Inflammatory macrophage treated with lipopolysaccharide for 4 hours (primary cell): ENCODE data around the gene VCL.
"Not testable (repeated sequence)": the region's sequence is repeated elsewhere in the genome, so short reads cannot be mapped to it uniquely, and the experiment has no call there.

Source experiments
- DNase-seq: peaks from one replicate; pipeline ENCODE4 v3.0.0-alpha.2; 2020

The VCL gene

DNA sequence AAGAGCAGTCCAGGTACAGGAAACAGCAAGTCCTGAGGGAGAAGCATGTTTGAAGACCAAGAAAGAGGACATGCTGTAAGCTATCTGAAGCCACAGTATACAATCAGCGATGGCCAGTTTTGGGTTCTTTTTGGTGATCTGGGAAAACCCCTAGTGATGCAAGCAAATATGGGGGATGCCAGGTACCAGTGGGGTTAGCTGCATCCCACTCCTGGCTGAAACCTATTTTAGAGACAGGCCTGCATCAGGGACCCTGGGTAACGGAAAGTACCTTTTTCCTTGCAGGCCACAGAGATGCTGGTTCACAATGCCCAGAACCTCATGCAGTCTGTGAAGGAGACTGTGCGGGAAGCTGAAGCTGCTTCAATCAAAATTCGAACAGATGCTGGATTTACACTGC lies 119.8 kb downstream of the VCL start:
- DNase-seq, result no peak

DNA sequence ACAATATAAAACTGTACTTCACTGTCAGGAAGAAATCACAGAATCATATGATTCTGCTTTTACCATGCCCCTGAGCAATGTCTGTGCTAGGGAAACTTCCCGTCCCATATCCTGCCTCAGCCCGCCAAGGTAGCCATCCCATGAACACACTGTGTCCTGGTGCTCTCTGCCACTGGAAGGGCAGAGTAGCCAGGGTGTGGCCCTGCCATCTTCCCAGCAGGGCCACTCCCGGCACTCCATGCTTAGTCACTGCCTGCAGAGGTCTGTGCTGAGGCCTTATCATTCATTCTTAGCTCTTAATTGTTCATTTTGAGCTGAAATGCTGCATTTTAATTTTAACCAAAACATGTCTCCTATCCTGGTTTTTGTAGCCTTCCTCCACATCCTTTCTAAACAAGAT lies 120.9 kb downstream of the VCL start:
- DNase-seq, result no peak

DNA sequence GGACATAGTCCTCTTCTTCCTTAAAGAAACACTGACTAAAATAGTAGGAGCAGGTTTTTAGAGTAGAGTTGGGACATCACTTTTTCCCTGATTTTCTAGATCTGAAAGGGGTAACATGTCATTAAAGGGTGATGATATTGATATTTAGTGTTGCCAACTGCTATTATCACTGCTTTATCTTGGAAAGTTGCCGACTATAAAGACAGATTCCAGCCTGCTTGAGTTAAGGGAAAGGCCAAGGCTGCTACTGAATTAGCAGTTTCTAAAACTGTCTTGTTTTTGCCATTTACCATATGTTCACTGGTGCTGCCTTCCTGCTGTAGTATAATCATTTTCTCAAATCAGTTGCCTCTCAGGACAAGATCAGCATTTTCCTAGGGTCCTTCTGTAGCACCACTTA lies 123.0 kb downstream of the VCL start:
- DNase-seq, result no peak

GRCh38 chr10:74121368-74121767 lies 123.5 kb downstream of the VCL start:
- no peak for DNase-seq

- no peak for DNase-seq
Observed at GRCh38 chr10:74122060-74122459, 124.1 kb downstream of the VCL start.

- peak; percentile 30 for DNase-seq
Observed at GRCh38 chr10:74123081-74123480, 125.2 kb downstream of the VCL start.

- DNase-seq, result no peak
Observed at GRCh38 chr10:74133923-74134820, 136.3 kb downstream of the VCL start.

DNA sequence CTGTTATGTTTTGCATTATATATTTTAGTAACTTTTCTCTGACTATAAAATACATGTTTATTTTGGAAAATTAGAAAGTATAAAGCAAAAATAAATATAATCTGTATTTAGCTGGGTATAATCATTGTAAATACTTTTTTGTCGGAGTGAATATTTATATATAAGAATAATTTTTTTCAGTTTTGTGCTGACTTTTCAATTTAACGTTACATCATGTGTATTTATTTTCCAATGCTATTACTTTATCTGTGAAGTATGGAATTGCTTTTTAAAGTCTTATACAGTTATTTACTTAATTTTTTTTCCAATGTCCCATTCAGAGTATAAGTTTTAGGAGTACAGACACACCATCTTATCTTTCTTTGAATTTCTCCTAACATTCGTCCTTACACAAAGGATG lies 137.5 kb downstream of the VCL start:
- no peak for DNase-seq

GRCh38 chr10:74137992-74138391 lies 140.1 kb downstream of the VCL start:
- DNase-seq, result no peak

- DNase-seq, result not testable (repeated sequence)
Observed at GRCh38 chr10:74138596-74138995, 140.7 kb downstream of the VCL start.

- DNase-seq, result no peak
Observed at GRCh38 chr10:74139981-74140380, 142.1 kb downstream of the VCL start.

- no peak for DNase-seq
Observed at GRCh38 chr10:74140553-74140952, 142.6 kb downstream of the VCL start.

- no peak for DNase-seq
Observed at GRCh38 chr10:74145133-74145532, 147.2 kb downstream of the VCL start.

DNA sequence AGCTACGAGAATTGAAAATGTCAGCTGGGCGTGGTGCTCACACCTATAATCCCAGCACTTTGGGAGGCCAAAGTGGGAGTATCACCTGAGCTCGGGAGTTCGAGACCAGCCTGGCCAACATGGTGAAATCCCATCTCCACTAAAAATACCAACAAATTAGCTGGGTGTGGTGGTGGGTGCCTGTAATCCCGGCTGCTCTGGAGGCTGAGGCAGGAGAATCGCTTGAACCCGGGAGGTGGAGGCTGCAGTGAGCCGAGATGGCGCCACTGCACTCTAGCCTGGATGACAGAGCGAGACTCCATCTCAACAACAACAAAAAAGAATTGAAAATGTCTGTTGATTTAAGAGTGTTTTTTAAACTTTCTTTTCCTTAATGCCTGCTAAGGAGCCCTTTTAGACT lies 149.1 kb downstream of the VCL start:
- not testable (repeated sequence) for DNase-seq

DNA sequence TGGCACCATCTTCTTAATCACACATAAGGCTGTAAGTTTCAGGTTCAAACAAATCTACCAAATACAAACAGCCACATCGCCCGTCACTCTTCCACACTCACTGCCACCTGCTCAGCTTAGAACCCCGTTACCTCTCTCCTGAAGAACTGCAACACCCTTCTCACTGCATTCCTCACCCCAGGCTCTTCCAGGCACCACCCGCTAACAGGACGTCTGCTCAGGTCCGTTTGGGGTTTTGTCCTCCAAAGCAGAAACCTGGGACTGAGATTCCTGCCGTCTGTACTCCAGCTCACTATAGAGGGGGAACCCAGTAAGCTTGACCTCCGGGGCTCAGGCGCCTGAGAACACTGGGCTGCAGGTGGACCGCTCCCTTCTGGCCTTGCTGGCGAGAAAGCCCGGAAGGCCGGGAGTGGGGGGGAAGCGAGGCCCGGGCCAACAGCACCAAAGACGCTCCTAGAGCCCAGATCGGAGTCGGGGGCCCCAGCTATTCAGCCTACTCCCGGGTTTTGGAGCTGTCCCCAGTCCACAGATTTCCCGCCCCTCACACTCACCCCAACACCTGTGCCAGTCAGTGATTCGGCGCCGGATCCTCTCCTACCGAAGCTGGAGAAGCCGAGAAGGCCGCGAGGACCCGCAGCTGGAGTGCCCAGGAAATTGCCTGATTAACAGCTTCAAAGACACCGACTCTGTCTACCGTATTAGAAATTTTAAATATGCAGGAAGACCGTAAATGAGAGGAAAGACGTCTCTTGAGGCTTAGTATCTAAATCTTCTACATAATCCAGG lies 152.5 kb downstream of the VCL start, which contains the start of gene AP3M1:
AP3M1 (minus strand) TSS at position 625 of the 786 bp plus-strand sequence. CDS start 12,449 bp downstream, outside the sequence.
- no peak for DNase-seq

DNA sequence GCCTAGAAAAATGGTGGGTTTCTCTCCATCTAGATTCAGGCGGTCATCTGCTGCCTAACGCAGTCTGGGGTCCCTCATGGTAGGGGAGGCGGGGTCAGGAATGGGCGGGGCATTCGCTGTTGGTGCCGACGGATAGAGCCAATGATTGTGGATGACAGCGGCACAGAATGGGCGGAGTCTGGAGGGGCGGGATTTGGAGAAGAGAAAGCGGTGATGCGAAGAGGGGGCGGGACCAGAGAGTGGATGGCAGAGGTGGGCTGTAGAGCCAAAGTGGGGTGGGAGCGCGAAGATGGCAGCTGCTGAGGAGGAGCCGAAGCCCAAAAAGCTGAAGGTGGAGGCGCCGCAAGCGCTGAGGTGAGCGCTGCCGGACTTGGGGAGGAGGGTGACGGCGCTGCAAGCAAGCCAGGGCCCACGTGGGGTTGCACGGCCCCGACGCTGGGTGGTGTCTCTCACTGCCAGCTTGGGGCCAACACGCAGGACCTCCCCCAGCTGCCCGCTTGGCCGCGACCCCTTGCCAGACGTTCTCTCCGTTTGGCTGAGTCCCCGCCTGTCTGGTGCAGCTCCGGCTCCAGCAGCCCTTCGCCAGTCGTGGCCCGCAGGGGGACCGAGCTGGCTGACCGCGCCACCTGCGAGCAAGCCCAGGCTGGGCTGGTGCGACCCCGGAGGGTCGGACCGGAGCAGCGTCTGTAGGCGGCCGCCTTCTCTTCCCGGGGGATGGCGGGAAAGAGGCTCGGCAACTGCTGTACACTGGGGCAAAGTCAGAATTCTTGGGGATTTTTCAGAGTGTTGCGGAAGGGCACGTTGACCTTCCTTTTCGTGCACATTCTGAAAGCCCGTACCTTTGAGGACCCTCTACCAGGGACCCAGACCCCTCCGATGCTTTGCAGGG lies 153.3 kb downstream of the VCL start, which contains the start of gene ADK:
ADK (plus strand) TSS at position 232 of the 889 bp plus-strand sequence; CDS start at position 290, 58 bp downstream.
- peak; percentile 99 for DNase-seq

- no peak for DNase-seq
Observed at GRCh38 chr10:74151879-74152722, 154.2 kb downstream of the VCL start.

DNA sequence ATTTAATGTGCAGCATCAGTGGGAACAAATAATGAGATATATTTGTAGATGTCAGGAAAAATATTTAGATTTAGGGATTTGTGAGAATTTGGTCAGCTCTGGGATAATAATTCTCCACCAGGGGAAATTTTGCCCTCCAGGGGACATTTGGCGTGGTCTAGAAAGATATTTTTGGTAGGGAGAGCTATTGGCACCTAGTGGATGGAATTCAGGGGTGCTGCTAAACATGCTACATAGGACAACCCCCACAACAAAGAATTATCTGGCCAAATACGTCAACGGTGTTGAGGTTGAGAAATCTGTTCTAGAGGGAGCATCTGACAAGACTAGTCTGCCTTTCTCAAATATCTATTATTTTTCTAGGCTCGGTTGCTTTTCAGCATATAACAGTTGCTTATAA lies 155.2 kb downstream of the VCL start:
- no peak for DNase-seq

DNA sequence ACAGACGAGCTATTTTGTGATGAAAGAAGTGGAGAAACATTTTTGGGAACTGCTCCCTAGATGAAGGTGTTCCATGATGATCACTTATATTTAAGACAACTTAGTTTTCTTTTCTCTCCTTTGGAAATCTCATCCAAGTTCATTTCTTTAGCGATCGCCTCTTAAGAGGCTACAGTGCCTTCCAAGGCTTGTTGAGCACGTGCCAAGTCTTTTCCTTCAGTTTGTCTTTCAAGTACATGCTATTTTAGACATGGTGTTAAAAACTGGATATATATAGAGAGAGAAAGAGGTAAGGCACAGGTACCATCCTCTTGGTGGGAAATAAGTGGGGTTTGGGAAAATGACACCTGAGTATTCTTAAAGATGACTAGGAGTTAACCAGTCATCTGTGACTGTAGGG lies 155.8 kb downstream of the VCL start:
- no peak for DNase-seq

DNA sequence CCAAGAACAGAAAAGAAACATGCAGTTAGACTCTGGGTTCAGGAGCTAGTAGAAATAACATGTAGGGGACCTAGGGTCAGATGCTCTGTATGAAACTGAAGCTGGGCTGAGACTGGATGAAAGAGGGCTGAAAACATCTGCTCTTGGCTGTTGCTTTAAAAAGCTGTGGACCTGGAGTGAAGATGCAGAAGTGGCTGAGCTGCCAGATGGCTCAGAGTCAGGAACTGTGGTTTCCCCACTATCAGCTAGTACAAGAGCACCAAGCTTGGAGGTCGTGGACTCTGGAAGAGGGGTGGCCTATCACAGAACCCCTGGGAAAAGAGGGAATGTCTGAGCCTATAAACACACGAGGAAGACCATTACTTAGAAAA lies 159.0 kb downstream of the VCL start:
- no peak for DNase-seq

- no peak for DNase-seq
Observed at GRCh38 chr10:74160013-74160412, 162.1 kb downstream of the VCL start.
